ENCODE data around the gene KCNH2. TPM values are rescaled to one million over a fixed set of nuclear protein-coding genes. Genes with fewer than 3 reads are reported as not detected.

KCNH2 gene
- total RNA-seq, 1 experiment from 2014 or later: 1.8 TPM

DNA sequence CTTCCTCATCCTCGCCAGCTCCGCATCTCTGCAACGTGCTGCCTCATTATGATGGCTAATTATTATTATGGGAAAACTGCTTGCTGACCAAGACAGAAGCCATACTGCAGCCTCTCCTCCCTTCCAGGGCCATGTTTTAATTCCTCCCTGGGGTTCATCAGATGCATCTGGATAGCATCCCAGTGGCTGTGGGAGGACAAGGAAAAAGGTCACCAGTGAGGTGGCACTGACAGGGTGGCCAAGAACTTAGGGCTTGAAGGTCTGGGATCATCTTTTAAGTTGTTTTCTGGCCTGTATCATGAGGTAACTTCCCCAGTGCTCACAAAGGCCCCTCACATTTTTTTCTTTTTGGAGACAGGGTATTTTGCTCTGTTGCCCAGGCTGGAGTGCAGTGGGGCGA, 39.6 kb downstream of the KCNH2 start:
- in situ Hi-C loops (cut with HindIII; ENCODE audit: low pct_unique_long_range_greater_than_20kb, low sequenced_read_pairs): no loop called here
- no peaks in the 10 kb centered on the region for H3K36me3 ChIP-seq (ENCODE audit: control insufficient read depth, insufficient read depth, low read length)
- no peak for ATAC-seq
- no peak overlapping the region for H3K4me3 ChIP-seq (ENCODE audit: low read depth in 2 of 2, low read length in 2 of 2)
- no peaks in the 10 kb centered on the region for H3K27me3 ChIP-seq (ENCODE audit: control insufficient read depth, insufficient read depth, low read length)
- DNase-seq (ENCODE audit: low read depth, low spot score): no peak
- no peaks in the 10 kb centered on the region for H3K9me3 ChIP-seq (ENCODE audit: control insufficient read depth, insufficient read depth, low read depth, low read length)
- POLR2A ChIA-PET: interaction anchor here (0.7 kb wide), 1 partner anchor 124 kb away, joined by 3 read pairs; no protein-coding TSS in a partner anchor
- CTCF ChIA-PET: no interaction called here
- intact Hi-C loops (cut with micrococcal nuclease; ENCODE audit: unreplicated experiment): no loop called here
- no peak overlapping the region for H3K27ac ChIP-seq (ENCODE audit: low read length)
- no TSS peak for BruUV-seq (replicated peaks)
- H3K4me1 ChIP-seq (ENCODE audit: control insufficient read depth, insufficient read depth, low read length): no peaks in the 10 kb centered on the region
- TF ChIP-seq SIN3A (IDR thresholded peaks at IDR 0.05; ENCODE audit: borderline replicate concordance, insufficient read depth, low read depth, low read length) (no peak), POLR2AphosphoS5 (IDR thresholded peaks at IDR 0.05; ENCODE audit: low read depth, low read length) (no peak), TCF7L2 (IDR thresholded peaks at IDR 0.05; ENCODE audit: low read depth, low read length) (no peak)
- TF ChIP-seq, protein P1, sequence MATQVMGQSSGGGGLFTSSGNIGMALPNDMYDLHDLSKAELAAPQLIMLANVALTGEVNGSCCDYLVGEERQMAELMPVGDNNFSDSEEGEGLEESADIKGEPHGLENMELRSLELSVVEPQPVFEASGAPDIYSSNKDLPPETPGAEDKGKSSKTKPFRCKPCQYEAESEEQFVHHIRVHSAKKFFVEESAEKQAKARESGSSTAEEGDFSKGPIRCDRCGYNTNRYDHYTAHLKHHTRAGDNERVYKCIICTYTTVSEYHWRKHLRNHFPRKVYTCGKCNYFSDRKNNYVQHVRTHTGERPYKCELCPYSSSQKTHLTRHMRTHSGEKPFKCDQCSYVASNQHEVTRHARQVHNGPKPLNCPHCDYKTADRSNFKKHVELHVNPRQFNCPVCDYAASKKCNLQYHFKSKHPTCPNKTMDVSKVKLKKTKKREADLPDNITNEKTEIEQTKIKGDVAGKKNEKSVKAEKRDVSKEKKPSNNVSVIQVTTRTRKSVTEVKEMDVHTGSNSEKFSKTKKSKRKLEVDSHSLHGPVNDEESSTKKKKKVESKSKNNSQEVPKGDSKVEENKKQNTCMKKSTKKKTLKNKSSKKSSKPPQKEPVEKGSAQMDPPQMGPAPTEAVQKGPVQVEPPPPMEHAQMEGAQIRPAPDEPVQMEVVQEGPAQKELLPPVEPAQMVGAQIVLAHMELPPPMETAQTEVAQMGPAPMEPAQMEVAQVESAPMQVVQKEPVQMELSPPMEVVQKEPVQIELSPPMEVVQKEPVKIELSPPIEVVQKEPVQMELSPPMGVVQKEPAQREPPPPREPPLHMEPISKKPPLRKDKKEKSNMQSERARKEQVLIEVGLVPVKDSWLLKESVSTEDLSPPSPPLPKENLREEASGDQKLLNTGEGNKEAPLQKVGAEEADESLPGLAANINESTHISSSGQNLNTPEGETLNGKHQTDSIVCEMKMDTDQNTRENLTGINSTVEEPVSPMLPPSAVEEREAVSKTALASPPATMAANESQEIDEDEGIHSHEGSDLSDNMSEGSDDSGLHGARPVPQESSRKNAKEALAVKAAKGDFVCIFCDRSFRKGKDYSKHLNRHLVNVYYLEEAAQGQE (IDR thresholded peaks at IDR 0.05; ENCODE audit: insufficient read depth in 1 of 2, low read depth in 2 of 2, low read length in 1 of 2): no peak

DNA sequence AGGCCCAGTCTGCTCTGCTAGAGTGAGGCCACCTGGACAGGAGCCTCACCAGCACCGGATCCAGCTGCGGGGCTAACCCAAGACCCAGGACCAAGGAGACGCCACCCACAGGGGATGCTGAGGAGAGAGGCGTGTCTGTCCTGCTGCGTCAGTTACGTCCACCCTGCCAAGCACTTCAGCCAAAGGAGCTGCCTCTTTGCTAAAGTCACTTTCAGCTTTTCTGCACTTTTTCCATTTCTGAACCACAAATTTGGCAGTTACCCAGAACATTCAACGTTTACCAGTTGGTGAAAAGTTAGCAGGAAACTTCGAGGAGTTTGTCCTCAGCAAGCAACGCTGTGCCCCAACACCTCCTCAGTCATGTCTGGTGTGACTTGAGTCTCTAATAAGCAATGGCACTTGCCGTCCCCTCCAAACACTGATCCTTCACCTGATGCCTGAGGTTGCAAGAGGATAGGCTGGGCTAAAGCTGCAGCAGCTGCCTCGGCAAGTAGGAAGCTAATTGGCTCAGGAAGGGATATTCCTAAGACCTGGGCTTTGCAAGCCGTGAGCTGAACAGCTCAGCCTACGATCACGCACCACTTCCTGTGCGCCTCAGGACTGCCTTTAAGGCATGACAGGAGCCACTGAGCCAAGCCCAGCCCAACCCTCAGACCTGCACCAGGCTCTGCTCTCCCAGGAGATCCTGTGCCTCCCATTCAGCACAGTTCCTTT, 40.1 kb downstream of the KCNH2 start:
- Histone ChIP-seq H3K27me3 (ENCODE audit: control insufficient read depth, insufficient read depth, low read length) (no peaks in the 10 kb centered on the region), H3K27ac (ENCODE audit: low read length) (no peak overlapping the region), H3K9me3 (ENCODE audit: control insufficient read depth, insufficient read depth, low read depth, low read length) (no peaks in the 10 kb centered on the region), H3K36me3 (ENCODE audit: control insufficient read depth, insufficient read depth, low read length) (no peaks in the 10 kb centered on the region), H3K4me1 (ENCODE audit: control insufficient read depth, insufficient read depth, low read length) (no peaks in the 10 kb centered on the region), H3K4me3 (ENCODE audit: low read depth in 2 of 2, low read length in 2 of 2) (no peak overlapping the region)
- ChIA-PET POLR2A (interaction anchor here (0.6 kb wide), 1 partner anchor 155 kb away, joined by 5 read pairs; no protein-coding TSS in a partner anchor), CTCF (no interaction called here)
- no peak for TF ChIP-seq SIN3A (IDR thresholded peaks at IDR 0.05; ENCODE audit: borderline replicate concordance, insufficient read depth, low read depth, low read length)
- TF ChIP-seq, protein P2, sequence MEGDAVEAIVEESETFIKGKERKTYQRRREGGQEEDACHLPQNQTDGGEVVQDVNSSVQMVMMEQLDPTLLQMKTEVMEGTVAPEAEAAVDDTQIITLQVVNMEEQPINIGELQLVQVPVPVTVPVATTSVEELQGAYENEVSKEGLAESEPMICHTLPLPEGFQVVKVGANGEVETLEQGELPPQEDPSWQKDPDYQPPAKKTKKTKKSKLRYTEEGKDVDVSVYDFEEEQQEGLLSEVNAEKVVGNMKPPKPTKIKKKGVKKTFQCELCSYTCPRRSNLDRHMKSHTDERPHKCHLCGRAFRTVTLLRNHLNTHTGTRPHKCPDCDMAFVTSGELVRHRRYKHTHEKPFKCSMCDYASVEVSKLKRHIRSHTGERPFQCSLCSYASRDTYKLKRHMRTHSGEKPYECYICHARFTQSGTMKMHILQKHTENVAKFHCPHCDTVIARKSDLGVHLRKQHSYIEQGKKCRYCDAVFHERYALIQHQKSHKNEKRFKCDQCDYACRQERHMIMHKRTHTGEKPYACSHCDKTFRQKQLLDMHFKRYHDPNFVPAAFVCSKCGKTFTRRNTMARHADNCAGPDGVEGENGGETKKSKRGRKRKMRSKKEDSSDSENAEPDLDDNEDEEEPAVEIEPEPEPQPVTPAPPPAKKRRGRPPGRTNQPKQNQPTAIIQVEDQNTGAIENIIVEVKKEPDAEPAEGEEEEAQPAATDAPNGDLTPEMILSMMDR (IDR thresholded peaks at IDR 0.05): no peak
- no TSS peak for BruUV-seq (replicated peaks)
- DNase-seq (ENCODE audit: low read depth, low spot score): no peak
- in situ Hi-C loops (cut with HindIII; ENCODE audit: low pct_unique_long_range_greater_than_20kb, low sequenced_read_pairs): no loop called here
- peak; percentile 72 for ATAC-seq
- intact Hi-C loops (cut with micrococcal nuclease; ENCODE audit: unreplicated experiment): no loop called here

DNA sequence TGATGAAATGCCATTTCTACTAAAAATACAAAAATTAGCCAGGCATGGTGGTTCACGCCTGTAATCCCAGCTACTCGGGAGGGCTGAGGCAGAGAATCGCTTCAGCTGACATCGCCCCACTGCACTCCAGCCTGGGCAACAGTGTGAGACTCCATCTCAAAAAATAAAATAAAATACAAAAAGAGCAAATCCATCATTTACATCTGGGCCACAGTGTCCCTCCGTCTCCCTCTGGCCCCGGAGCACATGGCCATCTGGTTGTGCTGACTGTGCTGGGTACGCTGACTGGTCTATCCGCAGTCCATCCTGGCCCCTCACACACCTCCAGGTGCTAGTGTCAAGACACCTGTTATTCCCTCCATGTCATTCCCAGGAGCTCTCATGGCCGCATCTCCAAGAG, 42.1 kb downstream of the KCNH2 start:
- Histone ChIP-seq H3K4me1 (ENCODE audit: control insufficient read depth, insufficient read depth, low read length) (no peaks in the 10 kb centered on the region), H3K27ac (ENCODE audit: low read length) (no peak overlapping the region), H3K9me3 (ENCODE audit: control insufficient read depth, insufficient read depth, low read depth, low read length) (no peaks in the 10 kb centered on the region), H3K36me3 (ENCODE audit: control insufficient read depth, insufficient read depth, low read length) (no peaks in the 10 kb centered on the region), H3K4me3 (ENCODE audit: low read depth in 2 of 2, low read length in 2 of 2) (no peak overlapping the region), H3K27me3 (ENCODE audit: control insufficient read depth, insufficient read depth, low read length) (0 out of 2 replicates have a peak, but pooled peaks cover 2% of the 10 kb centered on the region)
- CTCF ChIA-PET: no interaction called here
- BruUV-seq (replicated peaks): no TSS peak
- TF ChIP-seq, protein P1 (IDR thresholded peaks at IDR 0.05; ENCODE audit: insufficient read depth in 1 of 2, low read depth in 2 of 2, low read length in 1 of 2): no peak
- TF ChIP-seq POLR2AphosphoS5 (IDR thresholded peaks at IDR 0.05; ENCODE audit: low read depth, low read length): no peak
- intact Hi-C loops (cut with micrococcal nuclease; ENCODE audit: unreplicated experiment) (no loop called here), in situ Hi-C loops (cut with HindIII; ENCODE audit: low pct_unique_long_range_greater_than_20kb, low sequenced_read_pairs) (no loop called here)
- POLR2A ChIA-PET: no interaction called here
- no peak for ATAC-seq
- DNase-seq (ENCODE audit: low read depth, low spot score): no peak
